IMR-90 (cell line): ENCODE data around the gene ADGRF5. TPM values are rescaled to one million over a fixed set of nuclear protein-coding genes. Genes with fewer than 3 reads are reported as not detected.

Experiments
- ATAC-seq: fragments of 200-7000 bp; cut with Tn5 transposase; 2 replicates; pipeline ENCODE4 v1.9.1; 2020; ENCODE audit warnings: low read depth, mild to moderate bottlenecking, moderate library complexity
- BruUV-seq: library from RNA; stranded (reverse); fragments of 400-500 nt; replicated peaks from 2 replicates; lab custom pipeline; 2021; lab: Mats Ljungman, UMichigan
- CTCF ChIA-PET: fragments of 300-600 bp; formaldehyde crosslinking; extraction: SDS; loops from one replicate; lab custom pipeline; 2021; ENCODE audit warnings: antibody characterized with exemption; lab: Yijun Ruan, JAX
- POLR2A ChIA-PET: fragments of 300-600 bp; sonication (Branson Sonifier 250); formaldehyde crosslinking; loops from one replicate; lab custom pipeline; 2022; ENCODE audit warnings: antibody characterized with exemption; ENCODE audit not compliant: unreplicated experiment; lab: Charles Lee
- DNase-seq: peaks from one replicate; pipeline ENCODE4 v3.0.0; 2013
- H2AFZ ChIP-seq: replicated peaks from 2 replicates; pipeline ENCODE3; 2013; ENCODE audit warnings: low read length, mild to moderate bottlenecking; ENCODE audit not compliant: poor library complexity
- H2AK5ac ChIP-seq: 2 replicates; pipeline ENCODE4 v1.6.1; 2013; ENCODE audit warnings: low read depth, low read length, inconsistent platforms
- H2AK9ac ChIP-seq: replicated peaks from 2 replicates; pipeline ENCODE3; 2013; ENCODE audit warnings: mild to moderate bottlenecking, low read depth, low read length, moderate library complexity; ENCODE audit not compliant: poor library complexity
- H2BK120ac ChIP-seq: 2 replicates; pipeline ENCODE4 v1.6.1; 2013; ENCODE audit warnings: low read depth, low read length, inconsistent platforms
- H2BK15ac ChIP-seq: 3 replicates; pipeline ENCODE4 v1.6.1; 2013; ENCODE audit warnings: low read depth, low read length, inconsistent platforms
- H2BK20ac ChIP-seq: 2 replicates; pipeline ENCODE4 v1.6.1; 2013; ENCODE audit warnings: low read depth, mild to moderate bottlenecking, inconsistent platforms, low read length, moderate library complexity
- H2BK5ac ChIP-seq: 2 replicates; pipeline ENCODE4 v1.6.1; 2013; ENCODE audit warnings: mild to moderate bottlenecking, low read depth, low read length, inconsistent platforms; ENCODE audit not compliant: poor library complexity, severe bottlenecking
- H3K14ac ChIP-seq: replicated peaks from 2 replicates; pipeline ENCODE4 v1.6.1; 2013; ENCODE audit warnings: low read depth, low read length, inconsistent platforms
- H3K18ac ChIP-seq: 2 replicates; pipeline ENCODE4 v1.6.1; 2013; ENCODE audit warnings: low read depth, low read length, control low read depth
- H3K23ac ChIP-seq: 2 replicates; pipeline ENCODE4 v1.6.1; 2013; ENCODE audit warnings: low read depth, low read length, inconsistent platforms
- H3K27ac ChIP-seq: 2 replicates; pipeline ENCODE4 v1.5.1; 2013; ENCODE audit warnings: mild to moderate bottlenecking, control low read depth, low read length; ENCODE audit not compliant: insufficient read depth
- H3K27me3 ChIP-seq: 2 replicates; pipeline ENCODE4 v1.6.1; 2013; ENCODE audit warnings: low read length; ENCODE audit not compliant: control insufficient read depth, insufficient read depth
- H3K36me3 ChIP-seq: 2 replicates; pipeline ENCODE4 v1.6.1; 2013; ENCODE audit warnings: low read length, mixed read lengths; ENCODE audit not compliant: control insufficient read depth, insufficient read depth
- H3K4ac ChIP-seq: 2 replicates; pipeline ENCODE4 v1.6.1; 2013; ENCODE audit warnings: low read depth, low read length, inconsistent platforms
- H3K4me1 ChIP-seq: 2 replicates; pipeline ENCODE4 v1.6.1; 2013; ENCODE audit warnings: low read length, mixed read lengths; ENCODE audit not compliant: control insufficient read depth, insufficient read depth
- H3K4me2 ChIP-seq: 2 replicates; pipeline ENCODE4 v1.6.1; 2013; ENCODE audit warnings: low read depth, mild to moderate bottlenecking, control low read depth, low read length, moderate library complexity
- H3K4me3 ChIP-seq: 2 replicates; pipeline ENCODE4 v1.5.1; 2013; ENCODE audit warnings: low read depth, mild to moderate bottlenecking, control low read depth, low read length, moderate library complexity; ENCODE audit not compliant: insufficient read depth
- H3K56ac ChIP-seq: 2 replicates; pipeline ENCODE4 v1.6.1; 2013; ENCODE audit warnings: low read length, inconsistent platforms; ENCODE audit not compliant: insufficient read depth; ENCODE audit errors: extremely low read depth
- H3K79me1 ChIP-seq, 2 experiments: 2 replicates each; pipeline ENCODE4 v1.6.1; 2013; ENCODE audit warnings: low read length in 2 of 2, inconsistent platforms in 1 of 2, low read depth in 1 of 2
- H3K9ac ChIP-seq: 2 replicates; pipeline ENCODE4 v1.6.1; 2013; ENCODE audit warnings: low read depth, low read length, control low read depth
- H3K9me1 ChIP-seq: 2 replicates; pipeline ENCODE4 v1.6.1; 2013; ENCODE audit warnings: low read length, inconsistent platforms; ENCODE audit not compliant: insufficient read depth
- H3K9me3 ChIP-seq: 2 replicates; pipeline ENCODE4 v1.6.1; 2013; ENCODE audit warnings: low read length; ENCODE audit not compliant: control insufficient read depth, insufficient read depth
- H4K20me1 ChIP-seq: 2 replicates; pipeline ENCODE4 v1.6.1; 2013; ENCODE audit warnings: low read length, inconsistent platforms; ENCODE audit not compliant: insufficient read depth
- H4K5ac ChIP-seq: 2 replicates; pipeline ENCODE4 v1.6.1; 2013; ENCODE audit warnings: mild to moderate bottlenecking, low read depth, low read length, control low read depth
- H4K8ac ChIP-seq, 2 experiments: 2 replicates each; pipeline ENCODE4 v1.6.1; 2013; ENCODE audit warnings: low read depth in 2 of 2, low read length in 2 of 2, control low read depth in 1 of 2, inconsistent platforms in 1 of 2
- H4K91ac ChIP-seq: 2 replicates; pipeline ENCODE4 v1.6.1; 2013; ENCODE audit warnings: low read depth, low read length, inconsistent platforms; ENCODE audit not compliant: insufficient read depth
- BHLHE40 ChIP-seq: fragments of 150-350 bp; IDR thresholded peaks from 2 replicates; pipeline ENCODE4 v1.6.1; 2016; ENCODE audit warnings: mild to moderate bottlenecking, low read depth, low read length
- CEBPB ChIP-seq: IDR thresholded peaks from 2 replicates; pipeline ENCODE4 v1.6.1; 2012; ENCODE audit warnings: low read depth, low read length, improper control_type of control experiment
- CHD1 ChIP-seq: IDR thresholded peaks from 2 replicates; pipeline ENCODE4 v1.6.1; 2012; ENCODE audit warnings: low read depth, low read length, improper control_type of control experiment
- FOS ChIP-seq: fragments of 150-350 bp; IDR thresholded peaks from 2 replicates; pipeline ENCODE4 v1.6.1; 2016; ENCODE audit warnings: low read depth, low read length
- MAFK ChIP-seq: IDR thresholded peaks from 2 replicates; pipeline ENCODE4 v1.6.1; 2012; ENCODE audit warnings: low read depth, low read length, improper control_type of control experiment
- MAZ ChIP-seq: IDR thresholded peaks from 2 replicates; pipeline ENCODE4 v1.6.1; 2012; ENCODE audit warnings: low read depth, mild to moderate bottlenecking, low read length, improper control_type of control experiment, moderate library complexity, borderline replicate concordance
- MXI1 ChIP-seq: IDR thresholded peaks from 2 replicates; pipeline ENCODE4 v1.6.1; 2012; ENCODE audit warnings: low read depth, mild to moderate bottlenecking, low read length, moderate library complexity, borderline replicate concordance
- NFE2L2 ChIP-seq: fragments of 150-350 bp; IDR thresholded peaks from 2 replicates; pipeline ENCODE4 v1.6.1; 2016; ENCODE audit warnings: low read depth, mild to moderate bottlenecking, low read length
- POLR2A ChIP-seq: IDR thresholded peaks from 2 replicates; pipeline ENCODE4 v1.6.1; 2012; ENCODE audit warnings: mild to moderate bottlenecking, low read depth, low read length
- RAD21 ChIP-seq: IDR thresholded peaks from 2 replicates; pipeline ENCODE4 v1.6.1; 2012; ENCODE audit warnings: low read length, improper control_type of control experiment
- RCOR1 ChIP-seq: IDR thresholded peaks from 2 replicates; pipeline ENCODE4 v1.6.1; 2012; ENCODE audit warnings: mild to moderate bottlenecking, low read length, improper control_type of control experiment; ENCODE audit not compliant: insufficient replicate concordance
- RFX5 ChIP-seq: IDR thresholded peaks from 2 replicates; pipeline ENCODE4 v1.8.0; 2012; ENCODE audit warnings: low read depth, mild to moderate bottlenecking, low read length, moderate library complexity
- SMC3 ChIP-seq: fragments of 150-350 bp; IDR thresholded peaks from 2 replicates; pipeline ENCODE4 v1.6.1; 2016; ENCODE audit warnings: low read depth, mild to moderate bottlenecking, antibody characterized with exemption, low read length, moderate library complexity
- WGBS, 2 experiments: methylation state at CpG; one replicate each; pipeline versions ENCODE4 v1.1.5 to v1.1.7; 2013; ENCODE audit warnings: missing lambda C conversion rate in 2 of 2; ENCODE audit not compliant: insufficient read length in 1 of 2; ENCODE audit errors: extremely low coverage in 2 of 2; 5-methylcytosine and 5-hydroxymethylcytosine counted together
- dilution Hi-C: fragments of 300-500 bp; cut with HindIII; formaldehyde crosslinking; loops from one replicate; pipeline ENCODE4 v1.14.3; 2018; ENCODE audit warnings: low sequenced_read_pairs; ENCODE audit not compliant: unreplicated experiment
- in situ Hi-C: fragments of 300-500 bp; cut with MboI; formaldehyde crosslinking; loops from 3 replicates; pipeline ENCODE4 v1.14.3; 2019; ENCODE audit warnings: low sequenced_read_pairs, inconsistent platforms, mixed read lengths
- intact Hi-C: fragments of 100-400 bp; cut with micrococcal nuclease; formaldehyde crosslinking; loops from 2 replicates; pipeline ENCODE4 v1.10.0; 2022
- polyA plus RNA-seq, 3 experiments: library from polyadenylated mRNA; depleted of rRNA; stranded (reverse); fragments of >200 nt; gene quantifications; 2 replicates each; pipeline ENCODE4 v1.2.3, GENCODE V29; 2012; ENCODE audit warnings: low replicate concordance in 1 of 3
- total RNA-seq: library from RNA; depleted of rRNA; stranded (reverse); fragments of >200 nt; gene quantifications from 2 replicates; pipeline ENCODE4 v1.2.3, GENCODE V29; 2012
- TF ChIP-seq, protein P1 (sequence below): fragments of 150-350 bp; IDR thresholded peaks from 2 replicates; pipeline ENCODE4 v1.6.1; 2017; ENCODE audit warnings: mild to moderate bottlenecking, antibody characterized with exemption, low read length, low read depth
- TF ChIP-seq, protein P2 (sequence below): fragments of 150-350 bp; IDR thresholded peaks from 2 replicates; pipeline ENCODE4 v1.6.1; 2016; ENCODE audit warnings: low read depth, mild to moderate bottlenecking, low read length, moderate library complexity, borderline replicate concordance
- TF ChIP-seq, protein P3 (sequence below): conservative IDR thresholded peaks from 2 replicates; pipeline ENCODE4 v1.5.1; 2012; ENCODE audit warnings: mild to moderate bottlenecking, low read depth, low read length, improper control_type of control experiment

ADGRF5 gene
- total and polyA plus RNA-seq, 2 of the 4 experiments (the other 2 are of a cell fraction), result not detected

DNA sequence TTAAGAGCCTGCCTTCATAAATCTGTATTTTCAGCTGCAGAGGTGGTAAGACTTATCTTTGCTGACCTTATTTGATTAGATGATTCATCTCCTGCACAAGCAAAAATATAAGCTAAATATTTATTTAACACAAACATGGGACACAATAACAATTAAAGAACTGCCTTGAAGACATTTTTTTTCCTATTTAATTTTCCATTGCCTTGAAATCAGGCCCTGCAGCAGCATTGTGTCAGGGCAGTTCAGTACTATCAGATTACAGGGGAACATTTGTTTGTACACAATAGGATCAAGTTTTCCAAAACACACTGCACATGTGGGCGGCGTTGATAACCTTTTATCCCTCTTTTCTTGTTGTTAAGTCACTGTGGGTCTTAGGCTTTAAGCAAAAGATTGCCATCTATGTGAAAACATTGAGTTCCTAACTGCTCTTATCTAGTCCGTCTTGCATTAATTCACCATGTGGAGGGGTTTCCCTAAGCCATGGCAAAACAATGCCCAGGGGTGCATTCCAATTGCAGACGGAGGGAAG, 7.4 kb downstream of the ADGRF5 start:
- Histone ChIP-seq H3K4me2 (no peak overlapping the region), H4K20me1 (no peaks in the 10 kb centered on the region), H2BK20ac (no peak overlapping the region), H2BK5ac (no peak overlapping the region), H2AK9ac (no peak overlapping the region), H2BK15ac (no peak overlapping the region), H2AFZ (no peak overlapping the region), H3K9me1 (no peaks in the 10 kb centered on the region), H3K4me1 (no peaks in the 10 kb centered on the region), H3K36me3 (no peaks in the 10 kb centered on the region), H3K9me3 (no peaks in the 10 kb centered on the region), H4K8ac (no peak overlapping the region), H3K23ac (no peak overlapping the region), H3K4me3 (no peak overlapping the region), H3K18ac (no peak overlapping the region), H3K79me1 (no peaks in the 10 kb centered on the region), H3K27ac (no peak overlapping the region), H2AK5ac (no peak overlapping the region), H3K4ac (no peak overlapping the region), H3K56ac (no peak overlapping the region), H4K5ac (no peak overlapping the region), H4K91ac (no peak overlapping the region), H2BK120ac (no peak overlapping the region), H3K27me3 (no peaks in the 10 kb centered on the region), H3K9ac (no peak overlapping the region), H3K14ac (no peak overlapping the region)
- in situ Hi-C loops (no loop called here), dilution Hi-C loops (no loop called here), intact Hi-C loops (no loop called here)
- WGBS, 2 experiments, result 40% methylated on average over 1 of the region's 4 CpGs; no CpG with 5 or more reads in 1 of the 2 experiments
- ChIA-PET POLR2A (no interaction called here), CTCF (no interaction called here)
- DNase-seq (no peak), ATAC-seq (no peak)
- no peak for TF ChIP-seq BHLHE40
- TF ChIP-seq RFX5, result no peak
- TF ChIP-seq RCOR1, result no peak
- TF ChIP-seq CHD1, result no peak
- TF ChIP-seq MAFK, result no peak
- TF ChIP-seq SMC3, result no peak
- no peak for TF ChIP-seq MXI1
- no peak for TF ChIP-seq RAD21
- no peak for TF ChIP-seq FOS
- TF ChIP-seq, protein P1, sequence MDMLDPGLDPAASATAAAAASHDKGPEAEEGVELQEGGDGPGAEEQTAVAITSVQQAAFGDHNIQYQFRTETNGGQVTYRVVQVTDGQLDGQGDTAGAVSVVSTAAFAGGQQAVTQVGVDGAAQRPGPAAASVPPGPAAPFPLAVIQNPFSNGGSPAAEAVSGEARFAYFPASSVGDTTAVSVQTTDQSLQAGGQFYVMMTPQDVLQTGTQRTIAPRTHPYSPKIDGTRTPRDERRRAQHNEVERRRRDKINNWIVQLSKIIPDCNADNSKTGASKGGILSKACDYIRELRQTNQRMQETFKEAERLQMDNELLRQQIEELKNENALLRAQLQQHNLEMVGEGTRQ, result no peak
- TF ChIP-seq MAZ, result no peak
- no peak for TF ChIP-seq CEBPB
- TF ChIP-seq POLR2A, result no peak
- TF ChIP-seq, protein P2, sequence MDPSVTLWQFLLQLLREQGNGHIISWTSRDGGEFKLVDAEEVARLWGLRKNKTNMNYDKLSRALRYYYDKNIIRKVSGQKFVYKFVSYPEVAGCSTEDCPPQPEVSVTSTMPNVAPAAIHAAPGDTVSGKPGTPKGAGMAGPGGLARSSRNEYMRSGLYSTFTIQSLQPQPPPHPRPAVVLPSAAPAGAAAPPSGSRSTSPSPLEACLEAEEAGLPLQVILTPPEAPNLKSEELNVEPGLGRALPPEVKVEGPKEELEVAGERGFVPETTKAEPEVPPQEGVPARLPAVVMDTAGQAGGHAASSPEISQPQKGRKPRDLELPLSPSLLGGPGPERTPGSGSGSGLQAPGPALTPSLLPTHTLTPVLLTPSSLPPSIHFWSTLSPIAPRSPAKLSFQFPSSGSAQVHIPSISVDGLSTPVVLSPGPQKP, result no peak
- TF ChIP-seq NFE2L2, result no peak
- TF ChIP-seq, protein P3, sequence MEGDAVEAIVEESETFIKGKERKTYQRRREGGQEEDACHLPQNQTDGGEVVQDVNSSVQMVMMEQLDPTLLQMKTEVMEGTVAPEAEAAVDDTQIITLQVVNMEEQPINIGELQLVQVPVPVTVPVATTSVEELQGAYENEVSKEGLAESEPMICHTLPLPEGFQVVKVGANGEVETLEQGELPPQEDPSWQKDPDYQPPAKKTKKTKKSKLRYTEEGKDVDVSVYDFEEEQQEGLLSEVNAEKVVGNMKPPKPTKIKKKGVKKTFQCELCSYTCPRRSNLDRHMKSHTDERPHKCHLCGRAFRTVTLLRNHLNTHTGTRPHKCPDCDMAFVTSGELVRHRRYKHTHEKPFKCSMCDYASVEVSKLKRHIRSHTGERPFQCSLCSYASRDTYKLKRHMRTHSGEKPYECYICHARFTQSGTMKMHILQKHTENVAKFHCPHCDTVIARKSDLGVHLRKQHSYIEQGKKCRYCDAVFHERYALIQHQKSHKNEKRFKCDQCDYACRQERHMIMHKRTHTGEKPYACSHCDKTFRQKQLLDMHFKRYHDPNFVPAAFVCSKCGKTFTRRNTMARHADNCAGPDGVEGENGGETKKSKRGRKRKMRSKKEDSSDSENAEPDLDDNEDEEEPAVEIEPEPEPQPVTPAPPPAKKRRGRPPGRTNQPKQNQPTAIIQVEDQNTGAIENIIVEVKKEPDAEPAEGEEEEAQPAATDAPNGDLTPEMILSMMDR, result no peak
- no TSS peak for BruUV-seq
